RPMI7951 (cell line): ENCODE measurements around the gene HMX3. TPM values are rescaled to one million over a fixed set of nuclear protein-coding genes. Genes with fewer than 3 reads are reported as not detected.

Source experiments
- DNase-seq: peaks from one replicate; pipeline ENCODE4 v3.0.0-alpha.2; 2012; ENCODE audit warnings: low read depth
- total RNA-seq: library from RNA; depleted of rRNA; stranded (reverse); fragments of >200 nt; shearing (Covaris generic); gene quantifications from 2 replicates; pipeline ENCODE4 v1.2.3, GENCODE V29; 2014

HMX3 gene
- total RNA-seq, 1 experiment from 2014 or later, result not detected

DNA sequence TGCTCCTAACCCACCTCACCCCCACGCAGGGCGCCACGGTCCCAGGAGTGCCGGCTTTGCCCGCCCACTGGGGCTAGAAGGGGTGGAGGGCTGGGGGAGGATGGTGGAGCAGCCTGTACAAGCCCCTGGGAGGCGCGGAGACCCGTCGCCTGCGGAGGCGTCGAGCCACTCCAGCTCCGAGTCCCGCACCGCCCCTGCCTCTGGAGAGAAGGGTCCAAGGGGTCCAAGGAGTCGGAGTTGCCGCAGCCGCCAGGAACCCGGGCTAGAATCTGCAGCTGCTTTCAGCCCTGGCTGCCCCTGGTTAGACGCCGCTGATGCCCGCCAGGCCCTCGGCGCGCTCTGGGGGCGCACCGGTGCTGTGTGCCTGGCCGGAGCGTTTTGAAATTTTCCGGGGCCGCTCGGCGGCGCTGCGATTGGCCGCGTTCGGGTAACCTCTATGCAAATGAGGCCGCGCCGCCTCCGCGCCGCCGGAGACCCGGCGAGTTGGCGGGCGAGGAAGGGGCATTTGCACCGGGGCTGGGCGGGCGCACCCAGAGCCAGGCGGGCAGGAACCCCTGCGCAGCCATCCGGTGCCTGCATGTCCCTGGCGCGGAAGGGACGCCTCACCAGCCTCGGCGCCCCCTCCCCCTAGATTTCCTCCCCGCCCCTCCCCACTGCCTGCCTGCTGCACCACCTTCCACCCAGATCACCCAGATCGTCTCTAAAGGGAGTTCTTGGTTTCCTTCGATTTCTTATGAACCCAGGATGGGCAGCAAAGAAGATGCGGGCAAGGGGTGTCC is 12.1 kb downstream of the HMX3 start, which contains the start of gene HMX2:
HMX2 (plus strand) TSS at position 502 of the 779 bp plus-strand sequence; CDS start at position 745, 243 bp downstream.
- no peak for DNase-seq

DNA sequence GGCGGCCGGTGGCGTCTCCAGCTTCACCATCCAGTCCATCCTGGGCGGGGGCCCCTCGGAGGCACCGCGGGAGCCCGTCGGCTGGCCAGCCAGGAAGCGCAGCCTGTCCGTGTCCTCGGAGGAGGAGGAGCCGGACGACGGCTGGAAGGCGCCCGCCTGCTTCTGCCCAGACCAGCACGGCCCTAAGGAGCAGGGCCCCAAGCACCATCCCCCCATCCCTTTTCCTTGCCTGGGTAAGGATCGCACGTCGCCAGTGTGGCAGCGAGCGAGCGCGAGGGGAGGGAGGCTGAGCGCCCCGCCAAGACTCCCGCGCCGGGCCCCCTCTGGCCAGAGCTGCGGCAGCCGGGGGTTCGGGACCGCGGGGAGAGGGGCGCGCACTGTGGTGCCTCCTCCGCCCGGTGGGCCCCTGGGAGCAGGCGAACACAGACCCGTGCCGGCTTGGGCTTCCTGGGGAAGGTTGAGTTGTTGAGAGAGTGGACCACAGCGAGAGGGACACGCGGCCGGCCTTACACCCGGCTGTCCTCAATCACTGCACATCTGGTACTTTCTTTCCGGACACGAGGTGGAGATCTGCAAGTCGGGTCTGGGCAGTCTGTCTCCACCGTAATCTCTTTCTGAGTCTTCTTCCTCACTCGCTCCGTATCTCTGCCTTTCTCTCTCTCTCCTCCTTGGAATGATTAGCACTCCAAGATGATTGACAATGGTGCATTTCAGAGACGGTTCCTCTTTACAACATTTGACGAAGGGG is 12.8 kb downstream of the HMX3 start:
- DNase-seq, result no peak

DNA sequence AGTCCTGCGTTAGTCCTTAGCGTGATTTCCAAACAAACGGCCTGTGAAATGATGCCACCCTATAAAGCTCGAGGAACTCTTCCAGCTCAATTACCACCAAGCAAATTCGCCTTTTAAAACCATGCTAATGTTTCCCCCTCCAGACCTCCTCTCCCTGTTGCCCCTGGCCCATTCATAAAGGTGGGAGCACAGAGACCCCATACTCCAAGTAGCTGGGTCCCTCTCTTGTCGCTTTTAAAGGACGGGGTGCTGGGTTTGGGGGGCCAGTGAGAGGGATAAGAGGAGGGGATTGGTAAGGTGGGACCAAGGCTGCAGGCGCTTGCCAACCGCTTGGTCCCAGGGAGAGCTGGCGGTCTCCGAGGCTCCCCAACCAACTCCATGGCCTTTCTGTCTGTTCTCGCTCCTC is 13.4 kb downstream of the HMX3 start:
- DNase-seq, result no peak

DNA sequence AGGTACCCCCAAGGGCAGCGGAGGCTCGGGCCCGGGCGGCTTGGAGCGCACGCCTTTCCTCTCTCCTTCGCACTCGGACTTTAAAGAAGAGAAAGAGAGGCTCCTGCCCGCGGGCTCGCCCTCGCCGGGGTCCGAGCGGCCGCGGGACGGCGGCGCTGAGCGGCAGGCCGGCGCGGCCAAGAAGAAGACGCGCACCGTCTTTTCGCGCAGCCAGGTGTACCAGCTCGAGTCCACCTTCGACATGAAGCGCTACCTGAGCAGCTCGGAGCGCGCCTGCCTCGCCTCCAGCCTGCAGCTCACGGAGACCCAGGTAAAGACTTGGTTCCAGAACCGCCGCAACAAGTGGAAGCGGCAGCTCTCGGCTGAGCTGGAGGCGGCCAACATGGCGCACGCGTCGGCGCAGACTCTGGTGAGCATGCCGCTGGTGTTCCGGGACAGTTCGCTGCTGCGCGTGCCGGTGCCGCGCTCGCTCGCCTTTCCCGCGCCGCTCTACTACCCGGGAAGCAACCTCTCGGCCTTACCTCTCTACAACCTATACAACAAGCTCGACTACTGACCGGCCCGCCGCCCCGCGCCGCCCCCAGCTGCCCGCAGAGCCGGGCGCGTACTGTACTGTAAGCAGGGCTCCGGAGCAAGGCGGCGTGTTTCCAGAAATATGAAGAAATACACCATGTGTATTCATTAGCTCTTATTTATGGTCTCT is 13.9 kb downstream of the HMX3 start:
- DNase-seq, result peak; percentile 22

DNA sequence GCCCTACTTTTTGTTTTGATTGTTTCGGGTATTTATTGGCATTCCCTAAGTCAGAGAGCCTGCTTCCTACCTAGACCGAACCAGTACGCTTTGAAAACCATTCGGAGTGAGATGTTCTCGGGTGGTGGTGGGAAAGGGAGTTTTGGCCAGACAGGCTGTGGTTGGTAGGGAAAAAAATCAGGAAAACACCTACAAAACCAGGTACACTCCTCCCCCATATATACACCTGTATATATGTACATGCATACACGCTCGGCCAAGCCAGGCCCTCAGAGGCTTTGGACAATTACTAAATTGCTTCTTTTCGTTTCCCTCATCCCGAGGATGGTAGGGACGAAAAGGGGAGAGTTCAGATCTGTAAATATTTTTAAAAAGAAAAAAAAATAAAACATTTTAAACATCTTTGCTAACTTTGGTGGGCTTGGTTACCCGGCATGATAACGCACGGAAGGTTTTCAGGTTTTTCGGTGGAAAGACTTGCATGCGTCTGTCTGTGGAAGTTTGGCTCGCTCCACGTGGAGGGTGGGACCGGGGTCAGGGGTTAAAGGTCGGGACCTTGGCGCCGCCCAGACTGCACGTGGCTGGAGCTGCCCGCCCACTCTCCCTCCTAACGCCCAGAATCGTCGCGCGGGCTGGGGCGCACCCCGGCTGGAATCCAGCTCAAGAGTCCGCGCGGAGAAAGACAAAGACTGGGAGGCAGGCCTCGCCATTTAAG is 14.7 kb downstream of the HMX3 start:
- no peak for DNase-seq

DNA sequence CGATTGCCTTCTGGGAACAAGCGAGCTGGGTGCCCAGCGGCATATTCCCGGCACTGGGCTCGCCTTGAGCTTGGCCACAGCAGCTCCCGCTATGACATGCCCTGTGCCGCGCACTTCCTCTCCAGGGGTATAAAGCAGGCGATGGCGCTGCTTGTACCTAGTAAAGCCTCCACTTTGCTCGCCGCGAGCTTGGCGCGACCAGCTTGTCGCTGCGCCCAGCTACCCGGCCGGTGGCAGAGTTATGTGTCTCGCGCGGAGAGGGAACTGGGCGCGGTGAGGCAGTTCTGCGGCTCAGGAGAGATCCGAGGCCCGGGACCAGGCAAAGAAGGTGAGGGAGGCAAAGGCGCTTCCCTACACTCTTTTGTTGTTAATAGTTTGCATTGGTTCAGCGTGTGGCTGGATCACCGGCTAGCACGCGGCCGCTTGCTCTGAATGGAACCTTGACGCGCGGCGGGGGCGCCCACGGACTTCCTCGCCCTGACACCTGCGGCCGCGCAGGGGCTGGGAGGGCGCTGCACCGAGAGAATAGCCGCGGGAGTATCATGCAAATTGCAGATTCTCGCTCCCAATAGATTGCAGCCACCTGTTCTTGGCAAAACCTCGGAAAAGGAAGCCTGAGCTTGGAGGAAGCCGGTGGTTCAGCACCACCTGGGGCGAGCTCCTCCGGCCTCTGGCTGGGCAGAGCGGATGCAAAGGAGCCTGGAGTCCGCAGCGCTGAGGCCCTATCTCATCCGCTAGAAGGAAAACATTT is 15.4 kb downstream of the HMX3 start:
- no peak for DNase-seq

DNA sequence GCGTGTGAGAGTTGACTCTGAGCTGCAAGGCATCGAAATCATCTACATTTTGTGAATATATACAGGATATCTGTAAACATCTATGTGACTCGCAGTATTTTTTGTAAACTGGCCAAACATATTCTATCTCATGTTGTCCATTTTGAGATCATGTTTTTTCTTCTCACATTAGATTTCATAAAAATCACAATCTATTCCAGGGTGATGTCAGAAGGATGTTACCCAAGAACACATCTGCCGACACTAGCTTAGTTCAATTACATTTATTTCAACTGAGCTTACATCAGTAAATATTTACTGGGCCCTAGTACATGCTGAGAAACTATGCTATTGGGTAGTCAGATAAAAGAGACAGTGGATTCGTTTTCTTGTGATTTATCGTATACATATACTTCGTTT is 16.0 kb downstream of the HMX3 start:
- no peak for DNase-seq

DNA sequence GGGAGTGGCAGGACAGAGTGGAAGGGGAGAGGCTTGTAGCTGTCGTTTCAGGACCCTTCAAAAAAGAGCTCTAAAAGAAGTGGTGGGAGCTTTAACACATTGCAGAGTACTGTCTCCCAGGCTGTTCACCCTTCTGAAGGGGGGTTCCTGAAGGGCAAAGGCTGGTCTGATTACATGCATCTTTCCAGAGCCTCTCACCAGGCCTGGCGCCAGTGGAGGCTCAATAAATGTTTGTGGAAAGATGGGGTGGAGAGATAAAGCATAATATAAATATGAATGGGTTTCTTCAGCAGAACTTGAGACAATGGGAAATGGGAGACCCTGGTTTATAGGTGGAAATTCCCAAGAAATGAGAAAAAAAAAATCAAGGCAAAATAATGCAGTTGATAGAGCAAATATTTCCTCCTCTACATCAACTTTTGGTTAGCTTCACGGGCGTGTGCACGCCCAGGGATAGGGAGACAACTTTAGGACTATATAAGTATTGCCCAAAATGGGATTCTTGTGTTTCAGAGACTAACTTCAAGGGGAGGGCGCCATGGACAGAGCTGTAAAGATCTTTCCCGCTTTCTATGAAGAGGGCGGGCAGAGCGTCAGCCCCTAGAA is 17.8 kb downstream of the HMX3 start:
- no peak for DNase-seq

DNA sequence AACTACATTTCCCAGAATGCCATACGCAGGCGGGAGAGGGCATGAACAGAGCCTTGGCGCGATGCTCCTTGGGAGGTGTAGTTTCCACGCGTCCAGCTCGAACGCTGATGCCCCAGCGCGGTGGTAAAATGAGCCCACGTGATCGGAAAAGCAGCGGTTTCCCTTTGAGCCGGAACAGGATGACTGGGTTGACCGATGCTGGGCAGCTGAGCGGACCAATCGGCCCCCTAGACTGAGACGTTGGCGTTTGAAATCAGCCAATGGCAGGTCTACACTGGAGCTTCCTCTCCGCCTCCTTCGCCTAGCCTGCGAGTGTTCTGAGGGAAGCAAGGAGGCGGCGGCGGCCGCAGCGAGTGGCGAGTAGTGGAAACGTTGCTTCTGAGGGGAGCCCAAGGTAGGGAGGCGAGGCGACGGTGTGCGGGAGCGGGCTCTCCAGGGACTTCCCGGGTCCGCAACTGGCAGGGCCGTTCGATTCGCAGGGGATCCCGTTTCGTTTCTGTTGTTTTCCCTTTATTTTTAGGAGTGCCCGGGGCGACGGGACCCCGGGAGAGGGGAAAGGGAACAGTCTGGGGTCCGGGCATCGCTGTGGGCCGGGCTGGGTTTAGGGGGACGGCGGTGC is 18.4 kb downstream of the HMX3 start, which contains the start of gene BUB3:
BUB3 (plus strand) TSS at position 311 of the 619 bp plus-strand sequence. CDS start 516 bp downstream, outside the sequence.
- DNase-seq, result peak; percentile 99

DNA sequence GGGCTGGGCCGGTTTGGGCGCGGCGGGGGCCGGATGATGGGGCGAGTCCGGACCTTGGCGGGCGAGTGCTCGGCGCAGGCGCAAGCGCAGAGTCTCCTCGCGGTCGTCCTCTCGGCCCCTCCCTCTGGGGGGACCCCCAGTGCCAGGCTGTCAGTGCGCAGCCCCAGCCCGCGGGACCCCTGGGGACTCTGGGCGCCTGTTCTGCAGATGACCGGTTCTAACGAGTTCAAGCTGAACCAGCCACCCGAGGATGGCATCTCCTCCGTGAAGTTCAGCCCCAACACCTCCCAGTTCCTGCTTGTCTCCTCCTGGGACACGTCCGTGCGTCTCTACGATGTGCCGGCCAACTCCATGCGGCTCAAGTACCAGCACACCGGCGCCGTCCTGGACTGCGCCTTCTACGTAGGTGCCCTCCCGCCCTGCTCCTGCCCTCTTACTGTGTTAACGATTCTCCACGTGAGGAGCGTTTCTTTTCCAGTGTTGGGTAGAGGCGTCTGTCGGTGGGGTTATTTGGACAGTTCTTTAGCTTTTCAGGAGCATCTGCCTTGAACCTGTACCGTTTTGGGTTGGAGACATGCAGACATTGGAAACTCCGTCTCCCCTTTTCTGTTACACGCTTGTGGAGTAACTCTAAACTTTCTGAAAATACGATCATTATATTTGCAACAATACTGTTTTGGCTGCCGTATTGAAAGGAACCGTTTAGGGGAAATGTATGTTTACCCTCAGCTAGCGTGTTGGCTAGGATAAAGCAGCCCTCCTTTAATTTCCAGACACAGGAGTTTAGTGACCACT is 19.1 kb downstream of the HMX3 start:
- peak; percentile 45 for DNase-seq

DNA sequence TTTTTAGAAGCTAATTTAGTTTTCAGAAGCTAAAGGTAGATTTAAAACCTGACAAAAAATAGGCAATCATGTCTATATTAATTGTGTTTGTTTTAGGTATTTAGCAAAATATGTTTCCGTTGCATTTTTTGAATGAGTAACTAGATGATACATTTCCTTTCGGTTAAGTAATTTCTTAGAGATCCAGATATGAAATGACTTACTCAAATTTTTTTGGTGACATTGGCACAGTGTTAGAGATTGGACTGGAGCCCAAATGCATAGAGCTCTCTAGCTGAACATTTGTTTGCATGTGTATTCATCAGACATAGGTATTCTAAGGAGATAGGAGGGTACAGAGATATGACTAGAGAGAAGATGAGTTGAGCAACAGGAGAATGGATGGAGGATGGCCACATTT is 20.3 kb downstream of the HMX3 start:
- no peak for DNase-seq

DNA sequence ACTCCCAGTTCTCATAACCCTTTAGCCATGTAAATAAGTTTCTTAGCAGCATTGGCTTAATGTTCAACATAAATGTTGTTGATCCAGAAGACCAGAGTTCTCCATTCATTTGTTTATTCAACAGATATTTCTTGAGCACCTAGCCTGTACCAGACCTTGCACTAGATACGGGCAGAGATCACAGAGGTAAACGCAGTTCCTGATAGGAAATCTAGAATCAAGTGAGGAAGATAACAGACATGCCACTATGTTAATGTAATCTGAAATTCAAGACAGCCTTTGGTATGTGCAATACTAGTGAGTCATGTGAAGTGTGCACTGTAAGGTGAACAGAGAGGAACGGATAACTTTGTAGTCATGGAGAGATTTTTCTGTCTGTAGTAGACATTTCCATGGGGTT is 21.4 kb downstream of the HMX3 start:
- peak; percentile 34 for DNase-seq

DNA sequence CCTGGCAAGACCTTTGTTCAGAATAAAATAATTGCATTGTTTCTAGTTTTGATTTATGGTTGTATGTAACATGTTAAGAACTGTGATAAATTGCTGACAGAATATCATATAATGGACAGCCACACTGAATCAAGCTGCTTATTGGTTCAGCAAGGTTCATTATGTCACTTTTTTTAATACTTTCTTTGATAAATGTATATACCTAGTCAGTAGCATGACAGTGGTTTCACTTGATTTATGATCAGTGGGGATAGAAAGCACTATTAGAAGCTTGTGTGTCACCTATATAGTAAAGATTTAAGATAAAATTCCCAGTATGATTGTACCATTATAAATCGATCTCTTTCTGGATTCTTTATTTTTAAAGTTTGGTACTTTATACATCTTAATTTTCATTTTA is 22.9 kb downstream of the HMX3 start:
- no peak for DNase-seq

DNA sequence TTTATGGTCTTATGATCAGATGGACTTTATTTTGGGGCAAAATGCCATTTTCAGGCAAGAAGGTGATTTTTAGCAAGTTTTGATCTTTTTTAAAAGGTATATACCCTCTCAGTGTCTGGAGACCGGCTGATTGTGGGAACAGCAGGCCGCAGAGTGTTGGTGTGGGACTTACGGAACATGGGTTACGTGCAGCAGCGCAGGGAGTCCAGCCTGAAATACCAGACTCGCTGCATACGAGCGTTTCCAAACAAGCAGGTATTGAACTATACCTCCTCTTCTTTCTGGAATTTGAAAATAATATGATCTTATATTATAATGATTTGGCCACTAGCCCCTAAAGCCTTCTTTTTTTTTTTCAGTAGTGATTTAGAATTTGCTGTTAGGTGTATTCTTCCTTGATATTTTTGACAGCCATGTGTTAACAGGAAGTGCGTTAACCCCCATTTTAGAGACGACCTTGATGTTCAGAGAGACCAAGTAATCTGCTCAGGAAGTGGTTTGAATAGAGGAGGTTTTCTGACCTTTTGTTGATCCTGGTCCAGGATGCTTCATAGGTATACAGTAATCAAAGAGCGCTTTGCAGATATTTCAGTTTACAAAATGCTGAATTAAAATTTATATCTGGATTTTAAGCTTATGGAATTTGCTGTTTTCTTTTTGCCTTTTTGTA is 24.7 kb downstream of the HMX3 start:
- DNase-seq, result no peak

DNA sequence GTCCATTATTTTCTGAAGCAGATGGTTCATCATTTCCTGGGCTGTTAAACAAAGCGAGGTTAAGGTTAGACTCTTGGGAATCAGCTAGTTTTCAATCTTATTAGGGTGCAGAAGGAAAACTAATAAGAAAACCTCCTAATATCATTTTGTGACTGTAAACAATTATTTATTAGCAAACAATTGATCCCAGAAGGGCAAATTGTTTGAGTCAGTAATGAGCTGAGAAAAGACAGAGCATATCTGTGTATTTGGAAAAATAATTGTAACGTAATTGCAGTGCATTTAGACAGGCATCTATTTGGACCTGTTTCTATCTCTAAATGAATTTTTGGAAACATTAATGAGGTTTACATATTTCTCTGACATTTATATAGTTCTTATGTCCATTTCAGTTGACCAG is 28.5 kb downstream of the HMX3 start:
- no peak for DNase-seq

DNA sequence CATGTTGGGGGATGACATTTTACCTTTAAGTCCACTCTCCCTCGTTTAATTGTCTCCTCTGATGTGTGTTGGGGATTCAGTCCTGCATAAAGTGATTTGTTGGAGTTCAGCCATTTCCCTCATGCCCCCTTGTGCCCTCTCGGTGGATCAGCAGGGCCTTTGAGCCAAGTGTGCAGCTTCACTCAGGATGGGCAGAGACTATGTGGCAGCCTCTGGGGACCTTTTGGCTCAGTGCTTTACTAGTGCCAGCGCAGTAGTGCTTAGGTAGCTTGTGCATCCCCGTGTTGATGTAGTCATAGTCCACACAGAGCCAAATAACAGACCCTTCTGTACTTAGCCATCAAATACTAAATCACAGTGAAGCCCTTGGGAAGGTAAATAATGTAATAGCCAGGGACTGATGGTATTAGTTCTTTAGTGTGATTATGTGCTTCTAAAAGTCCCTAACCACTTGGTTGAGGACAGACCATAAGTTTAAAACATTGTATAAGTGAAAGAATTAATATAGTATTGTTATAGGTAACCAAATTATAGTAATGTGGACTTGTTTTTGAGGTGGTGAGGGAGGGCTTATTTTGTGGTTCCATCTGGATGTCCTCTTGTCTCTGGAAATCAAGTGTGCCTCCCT is 29.8 kb downstream of the HMX3 start:
- no peak for DNase-seq

DNA sequence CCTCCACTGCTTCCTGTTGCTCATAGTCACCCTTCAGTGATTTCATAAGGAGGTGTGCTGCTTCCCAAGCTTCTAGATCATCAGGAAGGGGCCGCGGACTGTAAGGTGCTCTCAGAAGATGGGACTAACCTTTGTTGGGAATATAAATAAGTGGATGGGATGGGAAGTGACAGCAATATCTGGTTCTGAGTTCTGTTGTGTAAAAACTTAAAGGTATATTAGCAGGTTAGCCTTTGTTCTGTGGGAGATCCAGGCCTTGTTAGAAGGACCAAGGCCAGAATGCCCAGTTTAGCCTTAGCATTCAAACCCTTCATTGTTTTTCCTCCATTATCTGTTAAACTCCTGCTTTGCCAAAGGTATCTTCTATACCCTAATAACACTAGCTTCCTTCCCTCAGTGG is 30.8 kb downstream of the HMX3 start:
- DNase-seq, result no peak

DNA sequence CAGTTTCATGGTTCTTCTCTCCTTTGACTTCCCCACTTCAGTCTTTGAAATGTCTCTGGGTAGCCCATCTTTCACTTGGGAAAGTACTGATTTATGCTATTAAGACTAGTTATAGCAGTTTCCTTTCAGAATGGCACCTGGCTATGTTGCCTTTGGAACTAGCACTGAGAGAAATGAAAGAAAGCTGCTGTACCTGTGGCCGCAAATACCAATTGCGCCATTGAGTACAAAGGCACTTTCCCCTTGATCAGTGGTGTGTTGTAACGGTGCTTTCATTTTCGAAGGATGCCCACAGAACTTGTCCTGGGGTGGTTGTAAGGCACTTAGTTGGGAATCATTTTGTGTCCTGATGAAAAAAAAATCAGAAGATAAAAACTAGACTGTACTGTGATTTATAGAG is 35.2 kb downstream of the HMX3 start:
- DNase-seq, result no peak
